MM.1S (cell line): ENCODE data around the gene PCK1.

ENCODE experiments used
- DNase-seq: peaks from one replicate; pipeline ENCODE4 v3.0.0-alpha.2; 2015
- H2AFZ ChIP-seq: fragments of 300-600 bp; sonication (generic); 2 replicates; pipeline ENCODE4 v1.6.0; 2016; ENCODE audit warnings: antibody characterized with exemption, low read length
- H3F3A ChIP-seq: fragments of 300-600 bp; sonication (generic); 2 replicates; pipeline ENCODE4 v1.6.1; 2016; ENCODE audit warnings: mild to moderate bottlenecking, antibody characterized with exemption, low read length, moderate library complexity, mixed read lengths; ENCODE audit not compliant: insufficient read depth
- H3K27ac ChIP-seq: fragments of 300-600 bp; sonication (generic); 2 replicates; pipeline ENCODE4 v1.5.1; 2016; ENCODE audit warnings: mild to moderate bottlenecking, low read length
- H3K27me3 ChIP-seq: fragments of 300-600 bp; sonication (generic); replicated peaks from 2 replicates; pipeline ENCODE4 v1.6.0; 2016; ENCODE audit warnings: low read length; ENCODE audit not compliant: insufficient read depth
- H3K36me3 ChIP-seq: fragments of 300-600 bp; sonication (generic); replicated peaks from 2 replicates; pipeline ENCODE4 v1.6.1; 2016; ENCODE audit warnings: mild to moderate bottlenecking, low read length, mixed read lengths; ENCODE audit not compliant: insufficient read depth
- H3K4me1 ChIP-seq: fragments of 300-600 bp; sonication (generic); 2 replicates; pipeline ENCODE4 v1.6.1; 2016; ENCODE audit warnings: low read length, mixed read lengths
- H3K4me2 ChIP-seq: fragments of 300-600 bp; sonication (generic); 2 replicates; pipeline ENCODE4 v1.6.0; 2016; ENCODE audit warnings: low read depth, low read length
- H3K4me3 ChIP-seq: fragments of 300-600 bp; sonication (generic); 2 replicates; pipeline ENCODE4 v1.5.1; 2016; ENCODE audit warnings: low read length, mixed read lengths
- H3K79me2 ChIP-seq: fragments of 300-600 bp; sonication (generic); 2 replicates; pipeline ENCODE4 v1.6.1; 2016; ENCODE audit warnings: mixed run types, low read length, mixed read lengths
- H3K9ac ChIP-seq: fragments of 300-600 bp; sonication (generic); 2 replicates; pipeline ENCODE4 v1.6.1; 2016; ENCODE audit warnings: low read length, mixed read lengths
- H3K9me2 ChIP-seq: fragments of 300-600 bp; sonication (generic); replicated peaks from 2 replicates; pipeline ENCODE4 v1.6.1; 2016; ENCODE audit warnings: mild to moderate bottlenecking, low read length, mixed read lengths; ENCODE audit not compliant: insufficient read depth
- H3K9me3 ChIP-seq: fragments of 300-600 bp; sonication (generic); replicated peaks from 2 replicates; pipeline ENCODE4 v1.6.1; 2016; ENCODE audit warnings: mild to moderate bottlenecking, low read length, mixed read lengths; ENCODE audit not compliant: insufficient read depth
- H4K20me1 ChIP-seq: fragments of 300-600 bp; sonication (generic); 2 replicates; pipeline ENCODE4 v1.6.1; 2016; ENCODE audit warnings: mild to moderate bottlenecking, low read length, moderate library complexity, mixed read lengths; ENCODE audit not compliant: insufficient read depth
- CTCF ChIP-seq: fragments of 300-600 bp; sonication (generic); IDR thresholded peaks from 2 replicates; pipeline ENCODE4 v1.5.1; 2016; ENCODE audit warnings: antibody characterized with exemption, low read length, mixed read lengths
- EZH2 ChIP-seq: fragments of 300-600 bp; sonication (generic); optimal IDR thresholded peaks from 2 replicates; pipeline ENCODE3; 2017; ENCODE audit warnings: low read depth, mild to moderate bottlenecking, antibody characterized with exemption, low read length, mixed read lengths
- EZH2phosphoT487 ChIP-seq: fragments of 300-600 bp; sonication (generic); IDR thresholded peaks from 2 replicates; pipeline ENCODE4 v1.6.1; 2018; ENCODE audit warnings: antibody characterized with exemption, low read length

The PCK1 gene

GRCh38 chr20:57566803-57567459 lies 6.0 kb downstream of the PCK1 start:
- Histone ChIP-seq H3K27ac (no peak overlapping the region), H3K4me2 (no peak overlapping the region), H4K20me1 (no peaks in the 10 kb centered on the region), H3K27me3 (peaks cover 98% of the 10 kb centered on the region), H3K36me3 (no peaks in the 10 kb centered on the region), H2AFZ (no peak overlapping the region), H3K79me2 (no peaks in the 10 kb centered on the region), H3K9ac (no peak overlapping the region), H3K9me2 (no peaks in the 10 kb centered on the region), H3K4me3 (no peak overlapping the region), H3K9me3 (no peaks in the 10 kb centered on the region), H3F3A (no peaks in the 10 kb centered on the region), H3K4me1 (no peaks in the 10 kb centered on the region)
- TF ChIP-seq EZH2phosphoT487 (no peak), CTCF (no peak), EZH2 (no peak)
- DNase-seq, result no peak

- H3K9ac ChIP-seq, result no peak overlapping the region
- no peaks in the 10 kb centered on the region for H3K79me2 ChIP-seq
- H4K20me1 ChIP-seq, result no peaks in the 10 kb centered on the region
- H3K4me3 ChIP-seq, result no peak overlapping the region
- H3F3A ChIP-seq, result no peaks in the 10 kb centered on the region
- H3K36me3 ChIP-seq, result no peaks in the 10 kb centered on the region
- no peak overlapping the region for H2AFZ ChIP-seq
- no peak overlapping the region for H3K27ac ChIP-seq
- no peak for DNase-seq
- H3K4me2 ChIP-seq, result no peak overlapping the region
- TF ChIP-seq CTCF, result no peak
- TF ChIP-seq EZH2, result no peak
- TF ChIP-seq EZH2phosphoT487, result no peak
- H3K4me1 ChIP-seq, result no peaks in the 10 kb centered on the region
- H3K9me2 ChIP-seq, result no peaks in the 10 kb centered on the region
- no peaks in the 10 kb centered on the region for H3K9me3 ChIP-seq
- H3K27me3 ChIP-seq, result peaks cover 98% of the 10 kb centered on the region
These were observed 6.7 kb downstream of the PCK1 start for GRCh38 chr20:57567471-57568079.

GRCh38 chr20:57568088-57568896 lies 7.4 kb downstream of the PCK1 start:
- DNase-seq, result no peak
- H3K36me3 ChIP-seq, result no peaks in the 10 kb centered on the region
- H3K9me3 ChIP-seq, result no peaks in the 10 kb centered on the region
- no peaks in the 10 kb centered on the region for H3K9me2 ChIP-seq
- no peak for TF ChIP-seq CTCF
- no peak for TF ChIP-seq EZH2
- TF ChIP-seq EZH2phosphoT487, result no peak
- no peak overlapping the region for H3K4me3 ChIP-seq
- H3F3A ChIP-seq, result no peaks in the 10 kb centered on the region
- H2AFZ ChIP-seq, result no peak overlapping the region
- H3K9ac ChIP-seq, result no peak overlapping the region
- no peaks in the 10 kb centered on the region for H3K79me2 ChIP-seq
- no peaks in the 10 kb centered on the region for H3K4me1 ChIP-seq
- no peak overlapping the region for H3K27ac ChIP-seq
- no peaks in the 10 kb centered on the region for H4K20me1 ChIP-seq
- H3K27me3 ChIP-seq, result peaks cover 98% of the 10 kb centered on the region
- H3K4me2 ChIP-seq, result no peak overlapping the region
